ENCODE measurements around the gene EMP1.

DNA sequence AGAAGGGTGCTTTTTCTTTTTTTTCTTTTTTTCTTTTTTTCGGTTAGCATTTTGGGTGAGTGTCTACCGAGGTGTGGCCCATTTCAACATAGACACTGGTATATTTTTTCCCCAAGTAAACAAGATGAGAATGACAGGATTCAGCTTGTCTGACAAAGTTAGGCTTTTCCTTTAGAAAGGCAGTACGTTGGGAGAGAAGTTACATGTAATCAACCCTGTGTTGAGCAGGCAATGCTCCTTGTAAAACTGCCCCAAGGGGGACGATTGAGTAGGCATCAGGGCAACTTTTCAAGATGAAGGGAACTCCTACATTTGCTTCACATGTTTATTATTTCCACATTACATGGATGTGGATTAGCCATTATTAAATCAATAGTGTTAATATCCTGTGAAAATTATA, 1.7 kb downstream of the EMP1 start:
- TF ChIP-seq POLR2AphosphoS5 (IDR thresholded peaks at IDR 0.05) (no peak), POLR2A (IDR thresholded peaks at IDR 0.05) (no peak), EP300 (IDR thresholded peaks at IDR 0.05) (no peak)
- TF ChIP-seq, protein P1, sequence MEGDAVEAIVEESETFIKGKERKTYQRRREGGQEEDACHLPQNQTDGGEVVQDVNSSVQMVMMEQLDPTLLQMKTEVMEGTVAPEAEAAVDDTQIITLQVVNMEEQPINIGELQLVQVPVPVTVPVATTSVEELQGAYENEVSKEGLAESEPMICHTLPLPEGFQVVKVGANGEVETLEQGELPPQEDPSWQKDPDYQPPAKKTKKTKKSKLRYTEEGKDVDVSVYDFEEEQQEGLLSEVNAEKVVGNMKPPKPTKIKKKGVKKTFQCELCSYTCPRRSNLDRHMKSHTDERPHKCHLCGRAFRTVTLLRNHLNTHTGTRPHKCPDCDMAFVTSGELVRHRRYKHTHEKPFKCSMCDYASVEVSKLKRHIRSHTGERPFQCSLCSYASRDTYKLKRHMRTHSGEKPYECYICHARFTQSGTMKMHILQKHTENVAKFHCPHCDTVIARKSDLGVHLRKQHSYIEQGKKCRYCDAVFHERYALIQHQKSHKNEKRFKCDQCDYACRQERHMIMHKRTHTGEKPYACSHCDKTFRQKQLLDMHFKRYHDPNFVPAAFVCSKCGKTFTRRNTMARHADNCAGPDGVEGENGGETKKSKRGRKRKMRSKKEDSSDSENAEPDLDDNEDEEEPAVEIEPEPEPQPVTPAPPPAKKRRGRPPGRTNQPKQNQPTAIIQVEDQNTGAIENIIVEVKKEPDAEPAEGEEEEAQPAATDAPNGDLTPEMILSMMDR (IDR thresholded peaks at IDR 0.05): no peak
